Tibial nerve (tissue), 4 donors: ENCODE results near the gene PPIF.

Experiments used
- CTCF ChIP-seq, 5 experiments: fragments of 200-600 bp in 3 of 5; fragments of 450-650 bp in 2 of 5; sonication (generic) in 3 of 5; IDR thresholded peaks; one replicate each; pipeline ENCODE4 v1.5.1; 2016 to 2019; ENCODE audit warnings: antibody characterized with exemption in 5 of 5, mild to moderate bottlenecking in 3 of 5, moderate library complexity in 2 of 5
- EP300 ChIP-seq, 2 donors: sonication (generic); formaldehyde crosslinking; IDR thresholded peaks; one replicate each; pipeline ENCODE4 v1.6.1; 2017; ENCODE audit warnings: antibody characterized with exemption in 2 of 2, mild to moderate bottlenecking in 1 of 2

GRCh38 chr10:79354615-79355014 is 7.3 kb downstream of the PPIF start:
- TF ChIP-seq CTCF (IDR thresholded peaks at IDR 0.05) (no peak), EP300 (IDR thresholded peaks at IDR 0.05) (no peak)
